CD4-positive, CD25-positive, alpha-beta regulatory T cell (primary cell): Measurements from ENCODE around the gene LUZP1. TPM values are rescaled to one million over a fixed set of nuclear protein-coding genes. Genes with fewer than 3 reads are reported as not detected.

ENCODE experiments used
- ATAC-seq, 2 donors: fragments of 150-1000 bp; cut with Tn5 transposase; one replicate each; pipeline ENCODE4 v1.10.0; 2021; ENCODE audit warnings: low read depth in 2 of 2, moderate number of reproducible peaks in 2 of 2, moderate library complexity in 1 of 2
- DNase-seq, 3 donors: peaks; one replicate each; pipeline versions ENCODE4 v3.0.0 to v3.0.0-alpha.2; 2012 to 2022; ENCODE audit warnings: mixed read lengths in 1 of 3
- H3K27ac ChIP-seq: one replicate; pipeline ENCODE4 v1.7.0; 2013; ENCODE audit warnings: mild to moderate bottlenecking, low read length; ENCODE audit not compliant: insufficient read depth, poor library complexity, severe bottlenecking
- H3K27me3 ChIP-seq: one replicate; pipeline ENCODE4 v1.7.0; 2013; ENCODE audit warnings: low read length; ENCODE audit not compliant: control insufficient read depth, insufficient read depth
- H3K36me3 ChIP-seq: one replicate; pipeline ENCODE4 v1.7.0; 2013; ENCODE audit warnings: mild to moderate bottlenecking, low read length, moderate library complexity; ENCODE audit not compliant: control insufficient read depth, insufficient read depth
- H3K4me1 ChIP-seq: 2 replicates; pipeline ENCODE4 v1.7.0; 2013; ENCODE audit warnings: mild to moderate bottlenecking, low read length; ENCODE audit not compliant: insufficient read depth, control insufficient read depth, poor library complexity, severe bottlenecking
- H3K4me3 ChIP-seq: one replicate; pipeline ENCODE4 v1.7.0; 2013; ENCODE audit warnings: low read depth, mild to moderate bottlenecking, low read length, moderate library complexity
- H3K9me3 ChIP-seq, 2 experiments: 1 replicate in 1 of 2; 2 replicates in 1 of 2; pipeline ENCODE4 v1.7.0; 2013; ENCODE audit warnings: low read length in 2 of 2, mild to moderate bottlenecking in 1 of 2, moderate library complexity in 1 of 2; ENCODE audit not compliant: control insufficient read depth in 2 of 2
- H3K27ac Mint-ChIP-seq, 3 donors: one replicate each; pipeline ENCODE4 v1.8.0; 2020 to 2022; ENCODE audit warnings: mild to moderate bottlenecking in 3 of 3, mixed read lengths in 3 of 3, moderate library complexity in 2 of 3
- H3K27me3 Mint-ChIP-seq: one replicate; pipeline ENCODE4 v1.8.0; 2022; ENCODE audit warnings: mild to moderate bottlenecking, mixed read lengths
- H3K36me3 Mint-ChIP-seq: one replicate; pipeline ENCODE4 v1.8.0; 2020; ENCODE audit warnings: mixed read lengths
- H3K4me1 Mint-ChIP-seq, 4 donors: one replicate each; pipeline ENCODE4 v1.8.0; 2020 to 2022; ENCODE audit warnings: mixed read lengths in 4 of 4, mild to moderate bottlenecking in 1 of 4
- H3K4me3 Mint-ChIP-seq, 4 donors: one replicate each; pipeline ENCODE4 v1.8.0; 2020 to 2022; ENCODE audit warnings: mild to moderate bottlenecking in 4 of 4, mixed read lengths in 4 of 4, moderate library complexity in 3 of 4
- H3K9me3 Mint-ChIP-seq, 7 donors: one replicate each; pipeline ENCODE4 v1.8.0; 2020 to 2022; ENCODE audit warnings: mixed read lengths in 7 of 7, mild to moderate bottlenecking in 3 of 7, moderate library complexity in 2 of 7
- polyA plus RNA-seq, 4 donors: library from polyadenylated mRNA; unstranded; fragments of 300-500 nt; fragmentation: Illumina TruSeq; gene quantifications; one replicate each; pipeline ENCODE4 v1.2.3, GENCODE V29; 2021
- total RNA-seq: library from RNA; stranded (reverse); gene quantifications from one replicate; pipeline ENCODE4 v1.2.3, GENCODE V29; 2022

Gene LUZP1
- total and polyA plus RNA-seq, 5 donors from 2014 or later = 14.9 to 26.7 (median 17.1) TPM

- ATAC-seq = no peak
- H3K27ac Mint-ChIP-seq = no peak overlapping the region
- DNase-seq = no peak
- no peaks in the 10 kb centered on the region for H3K9me3 Mint-ChIP-seq
- Histone ChIP-seq H3K4me3 (no peak overlapping the region), H3K4me1 (peaks cover 14% of the 10 kb centered on the region), H3K9me3 (no peaks in the 10 kb centered on the region), H3K36me3 (no peaks in the 10 kb centered on the region), H3K27me3 (no peaks in the 10 kb centered on the region), H3K27ac (no peak overlapping the region)
- no peaks in the 10 kb centered on the region for H3K27me3 Mint-ChIP-seq
- peaks cover 22 to 53% (median 40%) of the 10 kb centered on the region in 4 donors for H3K4me1 Mint-ChIP-seq
- H3K36me3 Mint-ChIP-seq = no peaks in the 10 kb centered on the region
- H3K4me3 Mint-ChIP-seq = peak overlapping the region in 1 of 4 donors; percentile 40
Measured at GRCh38 chr1:23163395-23163794, 5.3 kb downstream of the LUZP1 start.

GRCh38 chr1:23159963-23160877, 8.4 kb downstream of the LUZP1 start:
- peaks cover 25 to 52% (median 37%) of the 10 kb centered on the region in 4 donors for H3K4me1 Mint-ChIP-seq
- no peaks in the 10 kb centered on the region for H3K27me3 Mint-ChIP-seq
- no peaks in the 10 kb centered on the region for H3K9me3 Mint-ChIP-seq

GRCh38 chr1:23156940-23157339, 11.7 kb downstream of the LUZP1 start:
- Mint-ChIP-seq H3K27ac (no peak overlapping the region), H3K4me1 (peaks cover 23 to 41% (median 31%) of the 10 kb centered on the region in 4 donors), H3K27me3 (no peaks in the 10 kb centered on the region), H3K36me3 (peaks cover 8% of the 10 kb centered on the region), H3K9me3 (no peaks in the 10 kb centered on the region), H3K4me3 (no peak overlapping the region)
- ATAC-seq (no peak), DNase-seq (no peak)
- H3K27ac ChIP-seq = no peak overlapping the region
- H3K27me3 ChIP-seq = no peaks in the 10 kb centered on the region
- H3K4me3 ChIP-seq = no peak overlapping the region
- no peaks in the 10 kb centered on the region for H3K36me3 ChIP-seq
- H3K9me3 ChIP-seq = no peaks in the 10 kb centered on the region
- no peaks in the 10 kb centered on the region for H3K4me1 ChIP-seq

More at GRCh38 chr1:23159963-23160877, 8.4 kb downstream of the LUZP1 start:
- H3K36me3 Mint-ChIP-seq = no peaks in the 10 kb centered on the region
- H3K4me3 ChIP-seq = no peak overlapping the region
- DNase-seq (no peak), ATAC-seq (no peak)
- no peaks in the 10 kb centered on the region for H3K4me1 ChIP-seq
- no peak overlapping the region for H3K4me3 Mint-ChIP-seq
- no peak overlapping the region for H3K27ac ChIP-seq
- H3K27me3 ChIP-seq = no peaks in the 10 kb centered on the region
- no peak overlapping the region for H3K27ac Mint-ChIP-seq
- no peaks in the 10 kb centered on the region for H3K36me3 ChIP-seq
- no peaks in the 10 kb centered on the region for H3K9me3 ChIP-seq

GRCh38 chr1:23152966-23153684, 15.5 kb downstream of the LUZP1 start:
- DNase-seq = no peak
- no peak overlapping the region for H3K27ac ChIP-seq
- no peaks in the 10 kb centered on the region for H3K36me3 ChIP-seq
- H3K4me3 ChIP-seq = no peak overlapping the region
- no peak overlapping the region for H3K4me3 Mint-ChIP-seq
- H3K36me3 Mint-ChIP-seq = peaks cover 8% of the 10 kb centered on the region
- no peaks in the 10 kb centered on the region for H3K9me3 ChIP-seq
- no peaks in the 10 kb centered on the region for H3K27me3 Mint-ChIP-seq
- H3K4me1 ChIP-seq = peaks cover 14% of the 10 kb centered on the region
- peaks cover 28 to 53% (median 40%) of the 10 kb centered on the region in 4 donors for H3K4me1 Mint-ChIP-seq
- no peak overlapping the region for H3K27ac Mint-ChIP-seq
- no peak for ATAC-seq
- no peaks in the 10 kb centered on the region for H3K27me3 ChIP-seq
- H3K9me3 Mint-ChIP-seq = peaks cover 0 to 1% (median 0%) of the 10 kb centered on the region in 7 donors

GRCh38 chr1:23150742-23151141, 17.9 kb downstream of the LUZP1 start:
- Mint-ChIP-seq H3K36me3 (peaks cover 8% of the 10 kb centered on the region), H3K27ac (peak overlapping the region in 2 of 3 donors; percentile 0 to 14), H3K9me3 (peaks cover 0 to 1% (median 0%) of the 10 kb centered on the region in 7 donors), H3K4me1 (peaks cover 31 to 48% (median 35%) of the 10 kb centered on the region in 4 donors), H3K4me3 (no peak overlapping the region), H3K27me3 (no peaks in the 10 kb centered on the region)
- ATAC-seq (no peak), DNase-seq (no peak)
- no peak overlapping the region for H3K27ac ChIP-seq
- peaks cover 18% of the 10 kb centered on the region for H3K4me1 ChIP-seq
- H3K36me3 ChIP-seq = no peaks in the 10 kb centered on the region
- H3K27me3 ChIP-seq = no peaks in the 10 kb centered on the region
- H3K9me3 ChIP-seq = no peaks in the 10 kb centered on the region
- no peak overlapping the region for H3K4me3 ChIP-seq

GRCh38 chr1:23150125-23150524, 18.5 kb downstream of the LUZP1 start:
- Mint-ChIP-seq H3K4me3 (no peak overlapping the region), H3K27me3 (no peaks in the 10 kb centered on the region), H3K27ac (peak overlapping the region in 2 of 3 donors; percentile 0 to 14), H3K36me3 (peaks cover 8% of the 10 kb centered on the region), H3K9me3 (peaks cover 0 to 1% (median 0%) of the 10 kb centered on the region in 7 donors), H3K4me1 (peaks cover 29 to 44% (median 31%) of the 10 kb centered on the region in 4 donors)
- no peaks in the 10 kb centered on the region for H3K27me3 ChIP-seq
- peaks cover 18% of the 10 kb centered on the region for H3K4me1 ChIP-seq
- DNase-seq (no peak), ATAC-seq (no peak)
- H3K36me3 ChIP-seq = no peaks in the 10 kb centered on the region
- no peak overlapping the region for H3K27ac ChIP-seq
- H3K9me3 ChIP-seq = no peaks in the 10 kb centered on the region
- no peak overlapping the region for H3K4me3 ChIP-seq

- Mint-ChIP-seq H3K27ac (peak overlapping the region in 1 of 3 donors; percentile 1), H3K4me3 (no peak overlapping the region)
- no peak for ATAC-seq
Measured at GRCh38 chr1:23149114-23149513, 19.5 kb downstream of the LUZP1 start.

More at GRCh38 chr1:23149114-23149513, 19.5 kb downstream of the LUZP1 start:
- no peaks in the 10 kb centered on the region for H3K27me3 ChIP-seq
- DNase-seq = no peak
- no peak overlapping the region for H3K27ac ChIP-seq
- peaks cover 4% of the 10 kb centered on the region for H3K36me3 Mint-ChIP-seq
- H3K4me3 ChIP-seq = peak overlapping the region; percentile 27
- H3K4me1 ChIP-seq = peaks cover 18% of the 10 kb centered on the region
- peaks cover 0 to 1% (median 0%) of the 10 kb centered on the region in 7 donors for H3K9me3 Mint-ChIP-seq
- H3K27me3 Mint-ChIP-seq = no peaks in the 10 kb centered on the region
- no peaks in the 10 kb centered on the region for H3K9me3 ChIP-seq
- peaks cover 26 to 48% (median 33%) of the 10 kb centered on the region in 4 donors for H3K4me1 Mint-ChIP-seq
- H3K36me3 ChIP-seq = no peaks in the 10 kb centered on the region
